RPMI8226 (cell line): ENCODE measurements around the gene FGD5.
A peak's percentile ranks its signal among the peaks of the same experiment; 100 is the strongest.
"Not testable (repeated sequence)": the region's sequence is repeated elsewhere in the genome, so short reads cannot be mapped to it uniquely, and the experiment has no call there.

Source experiments
- DNase-seq: peaks from one replicate; pipeline ENCODE4 v3.0.0-alpha.2; 2015

The FGD5 gene

GRCh38 chr3:14880447-14881106 is 61.8 kb downstream of the FGD5 start:
- no peak for DNase-seq

GRCh38 chr3:14883226-14883625 is 64.5 kb downstream of the FGD5 start:
- DNase-seq = no peak

DNA sequence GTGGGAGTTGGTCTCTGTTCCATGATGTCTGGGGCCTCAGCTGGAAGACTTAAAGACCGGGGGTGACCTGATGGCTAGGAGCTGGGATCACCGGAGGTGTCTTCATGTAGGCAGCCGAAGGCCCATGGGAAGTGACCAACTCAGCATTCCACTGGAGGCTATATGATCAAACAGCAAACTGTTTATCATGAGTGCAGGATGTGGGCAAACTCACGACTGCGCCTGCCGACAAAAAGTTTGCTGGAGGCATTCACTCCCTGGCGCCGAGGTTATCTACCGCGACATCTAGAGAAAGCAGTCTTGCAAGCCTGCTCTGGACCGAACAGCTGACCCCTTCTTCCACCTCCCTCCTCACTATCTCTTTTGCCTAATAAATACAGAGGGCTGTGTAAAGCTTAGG is 65.9 kb downstream of the FGD5 start:
- DNase-seq = peak; percentile 64

- DNase-seq = peak; percentile 88
Measured at GRCh38 chr3:14885307-14885706, 66.5 kb downstream of the FGD5 start.

GRCh38 chr3:14886101-14886500 is 67.3 kb downstream of the FGD5 start:
- DNase-seq = no peak

DNA sequence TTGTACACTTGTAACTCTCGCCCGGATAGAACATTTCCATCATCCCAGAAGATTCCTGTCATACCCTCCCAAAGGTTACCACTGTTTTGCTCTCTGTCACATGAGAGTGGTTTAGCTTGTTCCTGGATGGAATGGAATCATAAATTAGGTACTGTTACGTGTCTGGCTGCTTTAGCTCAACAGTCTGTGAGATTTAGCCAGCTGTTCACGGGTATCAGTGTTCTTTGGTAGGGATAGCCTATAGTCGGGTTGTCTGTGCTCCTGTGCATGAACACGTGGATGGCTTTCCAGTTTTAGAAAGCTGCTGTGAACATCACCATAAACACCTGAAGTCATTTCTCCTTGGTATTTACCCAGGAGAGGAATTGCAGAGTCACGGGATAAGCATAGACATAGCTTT is 70.4 kb downstream of the FGD5 start:
- DNase-seq = peak; percentile 37

- DNase-seq = peak; percentile 63
Measured at GRCh38 chr3:14889943-14890342, 71.2 kb downstream of the FGD5 start.

- DNase-seq = peak; percentile 88
Measured at GRCh38 chr3:14890476-14890875, 71.7 kb downstream of the FGD5 start.

GRCh38 chr3:14891135-14892132 is 72.7 kb downstream of the FGD5 start:
- peak; percentile 73 for DNase-seq

- DNase-seq = no peak
Measured at GRCh38 chr3:14892226-14892625, 73.5 kb downstream of the FGD5 start.

GRCh38 chr3:14894085-14894484 is 75.3 kb downstream of the FGD5 start:
- DNase-seq = no peak

- DNase-seq = no peak
Measured at GRCh38 chr3:14897266-14897665, 78.5 kb downstream of the FGD5 start.

DNA sequence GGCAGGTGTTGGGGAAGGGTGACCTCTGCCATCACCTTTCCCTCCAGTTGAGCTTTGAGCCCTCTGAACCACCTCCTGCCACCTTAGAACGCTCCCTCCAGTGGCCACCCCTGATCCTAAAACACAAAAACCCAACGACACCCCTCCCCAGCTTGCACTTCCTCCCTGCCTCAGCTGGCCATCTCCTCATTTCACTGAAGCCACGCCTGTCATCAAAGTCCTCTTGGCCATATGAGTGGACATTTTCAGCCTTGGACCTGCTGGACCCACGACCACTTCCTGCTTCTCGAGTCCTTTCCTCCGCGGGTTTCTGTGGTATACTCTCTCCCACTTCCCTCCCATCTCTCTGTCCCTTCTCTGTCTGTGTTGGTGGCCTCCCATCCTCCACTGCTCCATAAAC is 80.2 kb downstream of the FGD5 start:
- DNase-seq = peak; percentile 63

DNA sequence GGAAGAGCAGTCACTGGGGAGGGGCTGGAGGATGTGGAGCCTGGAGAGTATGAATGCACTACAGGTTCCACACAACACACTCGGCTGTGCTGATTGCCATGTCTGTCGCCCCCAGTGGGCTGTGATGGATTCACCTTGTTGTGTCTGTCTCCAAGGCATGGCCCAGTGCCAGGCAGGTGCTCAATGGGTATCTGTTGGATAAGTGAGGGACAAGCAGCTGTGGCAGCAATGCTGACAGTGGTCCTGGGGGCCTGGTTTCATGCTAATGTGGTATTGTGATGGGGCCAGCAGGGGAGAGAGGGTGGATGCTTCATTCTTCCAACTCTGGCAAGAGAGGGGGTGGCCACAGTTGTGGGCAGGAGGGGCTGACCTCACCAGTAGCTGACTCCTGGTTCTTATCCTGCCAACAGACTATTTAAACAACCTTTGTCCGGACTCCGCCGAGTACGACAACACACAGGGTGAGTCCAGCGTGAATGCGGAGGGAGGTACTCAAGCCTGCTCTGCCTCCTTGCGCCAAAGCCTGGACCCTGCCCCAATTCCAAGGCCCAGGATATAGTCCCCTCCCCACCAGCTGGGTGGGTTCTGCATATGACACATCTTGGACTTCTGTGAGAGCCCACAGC is 81.3 kb downstream of the FGD5 start:
- DNase-seq = peak; percentile 98

- DNase-seq = peak; percentile 75
Measured at GRCh38 chr3:14900881-14901873, 82.4 kb downstream of the FGD5 start.

DNA sequence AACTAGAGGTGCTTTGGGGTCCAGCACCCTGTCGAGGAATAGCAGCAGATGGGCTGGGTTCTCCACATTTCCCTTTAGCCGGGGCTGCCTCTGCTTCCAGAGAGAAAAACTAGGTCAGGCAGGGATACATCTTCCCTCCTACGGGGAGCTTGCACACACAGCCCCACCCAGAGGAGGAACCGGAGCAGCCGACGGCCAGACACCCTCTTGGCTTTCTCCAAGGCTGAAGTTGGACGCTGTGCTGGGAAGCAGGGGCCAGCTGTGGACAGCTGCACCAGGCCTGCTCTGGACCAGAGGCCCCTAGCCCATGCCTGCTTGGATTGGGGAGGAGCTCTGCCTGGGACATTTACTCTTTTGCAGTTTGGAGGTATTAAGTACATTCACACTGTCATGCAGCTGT is 84.0 kb downstream of the FGD5 start:
- DNase-seq = no peak

GRCh38 chr3:14903501-14903900 is 84.7 kb downstream of the FGD5 start:
- not testable (repeated sequence) for DNase-seq

DNA sequence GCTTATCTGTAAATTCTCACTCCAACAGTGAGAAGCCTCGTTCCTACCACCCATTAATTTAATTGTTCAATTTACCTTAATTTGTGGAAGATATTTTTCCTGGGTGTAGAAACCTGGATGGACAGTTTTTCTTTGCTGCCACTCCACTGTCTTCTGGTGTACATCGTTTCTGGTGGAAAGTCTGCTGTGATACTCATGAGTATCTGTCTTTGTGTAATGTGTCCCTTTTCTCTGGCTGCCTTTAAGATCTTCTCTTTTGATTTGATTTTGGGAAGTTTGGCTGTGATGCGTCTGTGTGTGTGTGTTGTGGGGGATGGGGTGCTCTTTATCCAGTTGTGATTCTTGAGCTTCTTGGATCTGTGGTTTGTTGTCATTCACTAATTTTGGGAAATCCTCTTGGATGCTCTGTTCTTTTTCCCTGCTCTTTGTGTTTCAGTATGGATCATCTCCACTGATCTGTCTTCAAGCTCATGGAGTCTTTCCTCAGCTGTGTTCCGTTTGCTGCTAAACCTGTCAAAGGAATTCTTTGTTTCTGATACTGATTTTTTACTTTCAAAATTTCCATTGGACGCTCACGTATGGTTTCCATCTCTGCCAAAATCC is 86.4 kb downstream of the FGD5 start:
- DNase-seq = no peak

GRCh38 chr3:14906355-14906971 is 87.7 kb downstream of the FGD5 start:
- peak; percentile 66 for DNase-seq

DNA sequence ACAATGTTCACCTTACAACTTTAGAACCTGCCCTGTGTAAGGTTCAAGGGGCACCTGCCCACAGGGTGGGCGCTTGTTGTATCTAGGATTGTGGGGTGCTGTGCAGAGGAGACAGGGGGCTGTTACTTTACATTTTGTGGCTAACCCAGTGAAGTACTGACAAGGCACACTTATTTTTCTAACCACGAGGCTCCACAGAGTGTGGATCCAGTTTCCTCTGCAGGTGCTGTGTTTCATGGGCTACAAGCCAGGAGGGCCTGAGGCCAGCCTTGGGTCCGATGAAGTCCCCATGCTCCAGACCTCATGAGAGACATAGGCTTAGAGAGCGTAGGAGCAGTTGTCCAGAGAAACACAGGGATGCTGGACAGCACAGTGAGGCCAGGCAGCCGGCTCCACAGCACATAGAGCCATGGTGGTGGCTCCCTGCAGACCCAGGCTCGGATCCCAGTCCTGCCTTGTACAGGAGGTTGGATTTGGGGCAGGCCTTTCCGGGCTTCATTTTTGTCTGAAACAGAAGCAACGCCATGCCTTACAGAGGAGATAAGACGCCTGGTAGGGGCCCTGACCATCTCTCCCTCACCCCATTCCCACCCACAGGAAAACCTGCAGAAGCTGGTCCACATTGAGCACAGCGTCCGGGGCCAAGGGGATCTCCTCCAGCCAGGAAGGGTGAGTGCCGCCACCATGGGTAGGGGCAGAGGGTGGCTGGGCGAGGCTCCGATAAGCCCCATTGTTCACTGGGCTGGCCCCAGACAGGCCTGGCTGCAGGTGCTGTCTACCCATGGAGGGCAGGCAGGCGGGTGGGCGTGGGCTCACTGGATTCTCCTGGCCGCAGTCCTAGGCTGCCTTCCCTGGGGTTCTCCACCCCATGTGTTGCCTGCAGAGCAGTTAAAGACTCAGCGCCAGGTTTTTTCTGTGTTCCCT is 88.5 kb downstream of the FGD5 start:
- DNase-seq = peak; percentile 81
